Urothelium cell line (cell line): ENCODE measurements around the gene NEK11.
"Not testable (repeated sequence)": the region's sequence is repeated elsewhere in the genome, so short reads cannot be mapped to it uniquely, and the experiment has no call there.

Experiments
- DNase-seq: peaks from one replicate; pipeline ENCODE4 v3.0.0; 2011; ENCODE audit warnings: low spot score, mixed read lengths
- FAIRE-seq: peaks from 2 replicates; lab custom pipeline; 2011; peaks lifted over from hg19 to GRCh38; lab: Jason Lieb, UNC

NEK11 gene

GRCh38 chr3:131353016-131353877, 326.6 kb downstream of the NEK11 start:
- FAIRE-seq (no peak), DNase-seq (no peak)

- DNase-seq = no peak
- no peak for FAIRE-seq
These were observed 327.3 kb downstream of the NEK11 start for GRCh38 chr3:131353986-131354385.

- DNase-seq = no peak
- no peak for FAIRE-seq
These were observed 329.4 kb downstream of the NEK11 start for GRCh38 chr3:131356006-131356595.

GRCh38 chr3:131357275-131357674, 330.6 kb downstream of the NEK11 start:
- FAIRE-seq = no peak
- DNase-seq = no peak

- peak; percentile 48 for FAIRE-seq
- DNase-seq = no peak
These were observed 333.6 kb downstream of the NEK11 start for GRCh38 chr3:131360191-131360755.

GRCh38 chr3:131361066-131361463, 334.4 kb downstream of the NEK11 start:
- FAIRE-seq = peak; percentile 50
- not testable (repeated sequence) for DNase-seq

- DNase-seq (no peak), FAIRE-seq (no peak)
These were observed 335.1 kb downstream of the NEK11 start for GRCh38 chr3:131361464-131362421.

- FAIRE-seq (no peak), DNase-seq (no peak)
These were observed 336.6 kb downstream of the NEK11 start for GRCh38 chr3:131363275-131363674.

GRCh38 chr3:131370935-131371687, 344.4 kb downstream of the NEK11 start:
- FAIRE-seq (no peak), DNase-seq (no peak)

- no peak for DNase-seq
- no peak for FAIRE-seq
These were observed 345.0 kb downstream of the NEK11 start for GRCh38 chr3:131371688-131372066.

GRCh38 chr3:131374741-131375140, 348.1 kb downstream of the NEK11 start:
- no peak for FAIRE-seq
- no peak for DNase-seq

GRCh38 chr3:131380821-131381444, 354.3 kb downstream of the NEK11 start:
- not testable (repeated sequence) for DNase-seq, FAIRE-seq

GRCh38 chr3:131381445-131382291, 355.0 kb downstream of the NEK11 start, which contains the start of gene NUDT16:
NUDT16 (plus strand) TSS chr3:131381774; CDS start chr3:131381805, 31 bp downstream.
- DNase-seq = peak; percentile 99
- no peak for FAIRE-seq

GRCh38 chr3:131386429-131387165, 359.9 kb downstream of the NEK11 start:
- no peak for FAIRE-seq
- DNase-seq = no peak

GRCh38 chr3:131387796-131388489, 361.3 kb downstream of the NEK11 start:
- no peak for DNase-seq
- FAIRE-seq = no peak

GRCh38 chr3:131388490-131388799, 361.8 kb downstream of the NEK11 start:
- no peak for DNase-seq
- FAIRE-seq = no peak

GRCh38 chr3:131390331-131390730, 363.7 kb downstream of the NEK11 start:
- DNase-seq (no peak), FAIRE-seq (no peak)

- DNase-seq = no peak
These were observed 366.4 kb downstream of the NEK11 start for GRCh38 chr3:131393051-131393450.

More at GRCh38 chr3:131393051-131393450, 366.4 kb downstream of the NEK11 start:
- FAIRE-seq = no peak
